GM19395 (cell line): ENCODE data around the gene FHIP1A.

Experiments used
- ATAC-seq: cut with Tn5 transposase; IDR thresholded peaks from one replicate; pipeline ENCODE4 v1.9.1; 2021; ENCODE audit warnings: mild to moderate bottlenecking, moderate library complexity; ENCODE audit not compliant: unreplicated experiment

The FHIP1A gene

GRCh38 chr4:151417766-151418376 is 8.9 kb downstream of the FHIP1A start:
- no peak for ATAC-seq

- no peak for ATAC-seq
Observed at GRCh38 chr4:151418385-151418784, 9.4 kb downstream of the FHIP1A start.

- no peak for ATAC-seq
Observed at GRCh38 chr4:151418856-151419255, 9.9 kb downstream of the FHIP1A start.

- ATAC-seq: no peak
Observed at GRCh38 chr4:151420250-151420807, 11.4 kb downstream of the FHIP1A start.

- no peak for ATAC-seq
Observed at GRCh38 chr4:151422854-151423253, 13.9 kb downstream of the FHIP1A start.

- no peak for ATAC-seq
Observed at GRCh38 chr4:151426513-151426912, 17.5 kb downstream of the FHIP1A start.

- ATAC-seq: no peak
Observed at GRCh38 chr4:151427266-151427665, 18.3 kb downstream of the FHIP1A start.

- no peak for ATAC-seq
Observed at GRCh38 chr4:151428346-151428745, 19.4 kb downstream of the FHIP1A start.

- peak; percentile 93 for ATAC-seq
Observed at GRCh38 chr4:151429957-151430570, 21.1 kb downstream of the FHIP1A start.

GRCh38 chr4:151430740-151431457 is 21.9 kb downstream of the FHIP1A start:
- no peak for ATAC-seq

- no peak for ATAC-seq
Observed at GRCh38 chr4:151431728-151432127, 22.8 kb downstream of the FHIP1A start.

- ATAC-seq: no peak
Observed at GRCh38 chr4:151432654-151433053, 23.7 kb downstream of the FHIP1A start.

GRCh38 chr4:151434183-151434860 is 25.3 kb downstream of the FHIP1A start:
- ATAC-seq: no peak

GRCh38 chr4:151436093-151436518 is 27.1 kb downstream of the FHIP1A start:
- ATAC-seq: no peak

- ATAC-seq: no peak
Observed at GRCh38 chr4:151437505-151437904, 28.5 kb downstream of the FHIP1A start.

GRCh38 chr4:151438154-151438553 is 29.2 kb downstream of the FHIP1A start:
- ATAC-seq: no peak

- ATAC-seq: peak; percentile 72
Observed at GRCh38 chr4:151439320-151439719, 30.3 kb downstream of the FHIP1A start.

GRCh38 chr4:151442002-151442401 is 33.0 kb downstream of the FHIP1A start:
- ATAC-seq: no peak

GRCh38 chr4:151443247-151443646 is 34.3 kb downstream of the FHIP1A start:
- ATAC-seq: no peak

- ATAC-seq: no peak
Observed at GRCh38 chr4:151443752-151444151, 34.8 kb downstream of the FHIP1A start.

GRCh38 chr4:151446208-151446607 is 37.2 kb downstream of the FHIP1A start:
- no peak for ATAC-seq
